Peyer's patch (tissue), 4 donors: ENCODE data around the gene ATP11A.

Source experiments
- POLR2A ChIP-seq, 2 donors: fragments of 450-650 bp; IDR thresholded peaks; one replicate each; pipeline ENCODE4 v1.5.1; 2017; ENCODE audit warnings: antibody characterized with exemption in 2 of 2, mild to moderate bottlenecking in 2 of 2, moderate library complexity in 2 of 2
- TF ChIP-seq, protein P1 (sequence below), 6 experiments: fragments of 450-650 bp in 4 of 6; fragments of 200-600 bp in 2 of 6; sonication (generic) in 1 of 6; IDR thresholded peaks; one replicate each; pipeline ENCODE4 v1.5.1; 2017 to 2019; ENCODE audit warnings: antibody characterized with exemption in 6 of 6, mild to moderate bottlenecking in 3 of 6, moderate library complexity in 1 of 6

GRCh38 chr13:112732679-112733078, 42.8 kb downstream of the ATP11A start:
- TF ChIP-seq POLR2A (IDR thresholded peaks at IDR 0.05): no peak
- TF ChIP-seq, protein P1, sequence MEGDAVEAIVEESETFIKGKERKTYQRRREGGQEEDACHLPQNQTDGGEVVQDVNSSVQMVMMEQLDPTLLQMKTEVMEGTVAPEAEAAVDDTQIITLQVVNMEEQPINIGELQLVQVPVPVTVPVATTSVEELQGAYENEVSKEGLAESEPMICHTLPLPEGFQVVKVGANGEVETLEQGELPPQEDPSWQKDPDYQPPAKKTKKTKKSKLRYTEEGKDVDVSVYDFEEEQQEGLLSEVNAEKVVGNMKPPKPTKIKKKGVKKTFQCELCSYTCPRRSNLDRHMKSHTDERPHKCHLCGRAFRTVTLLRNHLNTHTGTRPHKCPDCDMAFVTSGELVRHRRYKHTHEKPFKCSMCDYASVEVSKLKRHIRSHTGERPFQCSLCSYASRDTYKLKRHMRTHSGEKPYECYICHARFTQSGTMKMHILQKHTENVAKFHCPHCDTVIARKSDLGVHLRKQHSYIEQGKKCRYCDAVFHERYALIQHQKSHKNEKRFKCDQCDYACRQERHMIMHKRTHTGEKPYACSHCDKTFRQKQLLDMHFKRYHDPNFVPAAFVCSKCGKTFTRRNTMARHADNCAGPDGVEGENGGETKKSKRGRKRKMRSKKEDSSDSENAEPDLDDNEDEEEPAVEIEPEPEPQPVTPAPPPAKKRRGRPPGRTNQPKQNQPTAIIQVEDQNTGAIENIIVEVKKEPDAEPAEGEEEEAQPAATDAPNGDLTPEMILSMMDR (IDR thresholded peaks at IDR 0.05): no peak
